ENCODE results near the gene TANC1.
A peak's percentile ranks its signal among the peaks of the same experiment; 100 is the strongest.

TANC1 gene

DNA sequence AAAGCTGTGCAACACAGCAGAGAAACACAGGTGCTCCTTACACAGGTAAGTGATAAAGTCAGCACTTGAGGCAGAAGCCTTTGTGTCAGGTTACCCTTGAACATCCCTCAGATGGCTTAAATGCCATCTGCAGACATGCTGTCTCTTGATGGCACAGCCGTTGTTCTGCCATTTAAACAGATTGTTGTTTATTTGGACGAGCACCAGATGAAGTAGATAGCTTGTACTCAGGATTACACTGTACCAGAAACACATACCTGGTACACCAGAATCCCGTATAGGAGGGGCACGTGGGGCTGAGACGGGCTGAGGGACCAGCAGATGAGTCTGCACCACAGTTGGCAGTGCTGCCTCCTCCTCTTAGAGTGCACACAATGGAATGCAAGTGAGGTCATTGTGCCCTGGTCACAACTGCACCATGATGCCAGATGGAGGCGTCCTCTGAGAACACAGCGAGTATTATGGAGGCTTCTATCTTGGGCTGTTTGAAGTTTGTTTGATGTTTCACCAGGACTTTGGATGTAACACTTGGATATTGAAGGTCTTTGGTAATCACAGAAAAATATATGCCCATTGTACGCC lies 143.0 kb downstream of the TANC1 start:
- Mint-ChIP-seq H3K4me3 (no peak overlapping the region), H3K27me3 (peaks cover 11% of the 10 kb centered on the region), H3K36me3 (no peaks in the 10 kb centered on the region), H3K9me3 (no peaks in the 10 kb centered on the region), H3K4me1 (peaks cover 7% of the 10 kb centered on the region), H3K27ac (no peak overlapping the region)
- DNase-seq (ENCODE audit: low spot score in 2 of 2) (no peak), ATAC-seq (ENCODE audit: low read depth) (no peak)

DNA sequence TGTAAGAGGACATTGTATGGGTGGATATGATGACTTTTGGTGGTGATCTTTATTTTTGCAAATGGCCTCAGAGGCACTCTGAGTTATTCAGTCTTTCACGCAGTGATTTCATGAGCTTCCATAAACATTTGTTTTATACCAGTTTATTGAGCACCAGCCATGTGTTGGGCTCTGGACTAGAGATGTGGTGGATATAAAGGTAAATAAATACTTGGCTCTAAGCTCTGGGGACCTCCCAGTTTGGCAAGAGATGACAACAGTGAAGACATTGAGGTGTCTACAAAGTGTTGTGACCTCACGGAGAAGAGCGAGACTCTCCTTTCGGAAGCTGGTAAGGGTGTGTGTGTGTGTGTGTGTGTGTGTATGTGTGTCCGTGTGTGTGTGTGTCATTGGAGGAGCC lies 146.4 kb downstream of the TANC1 start:
- H3K9me3 Mint-ChIP-seq, result no peaks in the 10 kb centered on the region
- no peaks in the 10 kb centered on the region for H3K36me3 Mint-ChIP-seq
- H3K4me3 Mint-ChIP-seq, result no peak overlapping the region
- peaks cover 3% of the 10 kb centered on the region for H3K4me1 Mint-ChIP-seq
- no peak for ATAC-seq (ENCODE audit: low read depth)
- peaks cover 8% of the 10 kb centered on the region for H3K27me3 Mint-ChIP-seq
- H3K27ac Mint-ChIP-seq, result no peak overlapping the region
- no peak for DNase-seq (ENCODE audit: low spot score in 2 of 2)

DNA sequence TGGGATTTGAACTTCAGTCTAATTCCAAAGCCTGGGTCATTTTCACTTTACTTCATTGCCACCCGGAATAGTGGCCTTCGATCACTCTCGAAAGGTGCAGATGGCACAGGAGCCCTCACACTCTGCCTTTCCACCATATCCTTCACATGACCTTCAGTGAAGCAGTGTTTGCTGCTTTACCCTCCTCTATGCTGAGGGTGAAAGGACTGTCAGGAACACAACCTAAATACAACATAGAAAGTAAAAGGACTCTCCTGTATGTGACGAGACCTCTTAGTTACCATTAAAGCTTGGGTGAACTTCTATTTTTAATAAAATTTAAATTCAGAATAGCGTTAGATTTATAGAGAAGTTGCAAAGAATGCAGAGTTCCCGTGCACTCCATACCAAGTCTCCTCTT lies 148.5 kb downstream of the TANC1 start:
- H3K9me3 Mint-ChIP-seq, result no peaks in the 10 kb centered on the region
- DNase-seq (ENCODE audit: low spot score in 2 of 2), result no peak
- peaks cover 9% of the 10 kb centered on the region for H3K27me3 Mint-ChIP-seq
- no peak for ATAC-seq (ENCODE audit: low read depth)
- H3K36me3 Mint-ChIP-seq, result no peaks in the 10 kb centered on the region
- no peak overlapping the region for H3K4me3 Mint-ChIP-seq
- peaks cover 3% of the 10 kb centered on the region for H3K4me1 Mint-ChIP-seq
- H3K27ac Mint-ChIP-seq, result no peak overlapping the region

DNA sequence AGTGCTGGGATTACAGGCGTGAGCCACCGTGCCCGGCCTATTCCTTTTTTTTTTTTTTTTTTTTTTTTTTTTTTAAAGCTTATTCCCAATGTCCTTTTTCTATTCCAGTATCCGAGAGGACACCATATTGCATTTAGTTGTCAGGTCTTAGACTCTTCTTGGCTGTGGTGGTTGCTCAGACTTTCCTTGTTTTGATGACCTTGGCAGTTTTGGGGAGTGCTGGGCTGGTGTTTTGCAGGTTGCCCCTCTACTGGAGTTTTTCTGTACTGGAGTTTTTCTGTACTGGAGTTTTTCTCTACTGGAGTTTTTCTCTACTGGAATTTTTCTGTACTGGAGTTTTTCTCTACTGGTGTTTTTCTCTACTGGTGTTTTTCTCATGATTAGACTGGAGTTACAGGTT lies 149.2 kb downstream of the TANC1 start:
- H3K27ac Mint-ChIP-seq, result no peak overlapping the region
- no peaks in the 10 kb centered on the region for H3K9me3 Mint-ChIP-seq
- H3K4me3 Mint-ChIP-seq, result no peak overlapping the region
- ATAC-seq (ENCODE audit: low read depth) (no peak), DNase-seq (ENCODE audit: low spot score in 2 of 2) (no peak)
- no peaks in the 10 kb centered on the region for H3K36me3 Mint-ChIP-seq
- peaks cover 3% of the 10 kb centered on the region for H3K4me1 Mint-ChIP-seq
- H3K27me3 Mint-ChIP-seq, result peaks cover 9% of the 10 kb centered on the region

DNA sequence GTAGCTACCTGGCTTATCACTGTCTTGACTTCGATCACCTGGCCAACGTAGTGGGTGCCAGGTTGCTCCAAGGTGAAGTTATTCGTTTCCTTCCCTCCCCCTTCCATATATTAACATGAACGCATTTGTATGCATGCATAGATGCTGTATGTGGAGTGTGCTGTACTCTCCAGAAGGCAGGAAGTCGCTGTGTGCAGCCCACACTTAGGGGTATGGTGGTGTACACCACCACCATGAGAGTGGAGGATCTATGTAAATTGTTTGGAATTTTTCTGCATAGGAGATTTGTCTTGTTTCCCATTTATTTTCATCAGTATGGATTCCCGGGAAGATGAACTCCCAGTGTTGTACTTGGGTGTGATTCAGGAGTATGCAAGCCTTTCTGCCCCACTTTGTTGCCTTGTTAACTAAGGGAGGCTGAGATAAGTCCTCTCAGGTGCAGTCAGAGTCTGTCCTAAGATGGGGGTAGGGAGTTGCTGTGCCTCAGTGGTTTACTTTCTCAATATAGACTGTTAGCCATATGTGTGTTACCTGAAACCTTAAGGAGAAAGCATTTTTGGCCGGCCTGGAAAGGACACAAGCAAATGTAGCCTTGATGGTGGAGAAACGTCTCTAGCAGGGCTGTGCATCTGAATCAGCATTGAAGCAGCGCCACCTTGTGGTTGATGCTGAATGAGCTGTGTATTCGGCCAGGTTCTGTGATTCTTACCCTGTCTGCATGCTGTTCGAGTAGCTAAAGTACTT lies 149.8 kb downstream of the TANC1 start:
- H3K27me3 Mint-ChIP-seq, result peaks cover 9% of the 10 kb centered on the region
- H3K36me3 Mint-ChIP-seq, result no peaks in the 10 kb centered on the region
- H3K27ac Mint-ChIP-seq, result no peak overlapping the region

DNA sequence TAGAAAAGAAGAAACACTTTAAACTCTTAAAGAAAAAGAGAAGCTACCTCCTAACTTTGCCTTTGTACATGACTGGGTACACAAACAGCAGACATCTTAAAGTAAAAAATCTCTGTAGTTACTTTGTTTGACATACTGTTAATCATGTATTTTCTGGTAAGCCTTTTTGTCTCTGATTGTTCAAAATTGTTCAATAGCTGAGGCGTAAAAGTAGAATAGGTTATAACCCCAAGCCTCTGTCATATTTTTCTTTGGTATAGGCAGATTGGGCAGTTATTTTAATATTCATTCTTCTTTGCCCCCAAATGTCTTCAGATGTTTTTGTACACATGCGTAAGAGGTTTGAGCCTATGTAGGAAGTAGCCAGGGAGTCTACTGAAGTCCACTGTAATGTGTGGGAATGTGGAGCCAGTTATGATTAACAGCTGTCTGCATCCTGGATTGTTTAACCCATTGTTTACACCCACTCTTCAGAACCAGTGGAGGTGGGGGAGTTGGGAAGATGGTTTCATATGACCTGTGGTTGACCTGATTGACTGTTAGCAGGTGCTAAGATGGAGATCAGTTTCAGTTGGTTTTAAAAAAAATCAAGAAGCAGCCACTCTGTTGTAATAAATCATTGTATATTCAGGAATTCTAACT lies 150.5 kb downstream of the TANC1 start:
- H3K27me3 Mint-ChIP-seq, result peaks cover 11% of the 10 kb centered on the region
- ATAC-seq (ENCODE audit: low read depth) (no peak), DNase-seq (ENCODE audit: low spot score in 2 of 2) (no peak)
- H3K36me3 Mint-ChIP-seq, result no peaks in the 10 kb centered on the region
- H3K9me3 Mint-ChIP-seq, result peaks cover 2% of the 10 kb centered on the region
- peaks cover 6% of the 10 kb centered on the region for H3K4me1 Mint-ChIP-seq
- no peak overlapping the region for H3K4me3 Mint-ChIP-seq
- H3K27ac Mint-ChIP-seq, result no peak overlapping the region

More for the DNA sequence above, 149.8 kb downstream of the TANC1 start:
- H3K4me3 Mint-ChIP-seq, result no peak overlapping the region
- DNase-seq (ENCODE audit: low spot score in 2 of 2) (peak; percentile 68 to 72), ATAC-seq (ENCODE audit: low read depth) (peak; percentile 73)
- no peaks in the 10 kb centered on the region for H3K9me3 Mint-ChIP-seq
- peaks cover 3% of the 10 kb centered on the region for H3K4me1 Mint-ChIP-seq

DNA sequence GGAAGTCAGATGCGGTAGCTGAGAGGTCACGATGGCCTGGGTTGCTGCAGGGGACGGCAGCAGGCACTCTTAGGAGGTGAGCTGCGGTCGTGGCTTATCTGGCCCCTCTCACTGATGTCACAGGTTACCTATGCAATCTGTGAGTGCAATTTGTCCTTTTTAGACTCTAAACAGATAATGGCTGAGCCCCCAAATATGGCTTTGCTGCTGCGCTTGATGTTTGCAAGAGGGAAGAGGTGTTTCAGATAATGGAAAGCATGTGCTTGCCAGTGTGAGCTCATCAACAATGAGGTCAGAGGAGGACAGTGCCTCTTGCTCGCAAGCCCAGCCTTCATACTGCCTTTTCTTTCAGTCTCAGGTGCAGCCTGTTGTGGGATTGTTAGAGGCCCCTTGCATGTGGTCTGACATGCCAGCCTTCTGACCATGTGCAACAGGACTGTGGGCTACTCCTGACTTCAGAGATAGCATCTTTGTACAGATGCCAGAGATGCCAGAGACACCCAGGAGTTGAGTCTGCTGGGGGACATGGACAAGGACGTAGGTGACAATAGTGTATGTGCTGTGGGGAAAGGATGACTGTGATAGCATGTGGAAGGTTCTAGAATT lies 151.3 kb downstream of the TANC1 start:
- ATAC-seq (ENCODE audit: low read depth) (no peak), DNase-seq (ENCODE audit: low spot score in 2 of 2) (no peak)
- H3K9me3 Mint-ChIP-seq, result peaks cover 2% of the 10 kb centered on the region
- H3K36me3 Mint-ChIP-seq, result no peaks in the 10 kb centered on the region
- H3K27ac Mint-ChIP-seq, result no peak overlapping the region
- H3K4me3 Mint-ChIP-seq, result no peak overlapping the region
- peaks cover 6% of the 10 kb centered on the region for H3K4me1 Mint-ChIP-seq
- H3K27me3 Mint-ChIP-seq, result peaks cover 11% of the 10 kb centered on the region

DNA sequence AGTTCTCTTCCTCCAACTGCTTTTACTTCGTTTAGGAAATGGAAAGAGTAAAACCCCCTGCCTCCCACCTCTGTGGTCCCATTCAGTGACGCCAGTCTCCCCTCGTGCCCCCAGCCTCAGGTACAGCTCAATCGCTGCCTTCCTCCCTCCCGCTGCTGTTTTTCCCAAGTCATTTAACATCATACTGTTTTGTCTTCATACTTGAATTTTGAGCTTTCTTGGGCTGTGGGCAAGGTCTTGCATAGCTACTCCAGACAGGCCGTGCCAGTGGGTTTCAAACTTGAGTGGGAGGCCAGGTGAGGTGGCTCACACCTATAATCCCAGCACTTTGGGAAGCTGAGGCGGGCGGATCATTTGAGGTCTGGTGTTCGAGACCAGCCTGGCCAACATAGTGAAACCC lies 155.3 kb downstream of the TANC1 start:
- H3K4me3 Mint-ChIP-seq, result no peak overlapping the region
- H3K36me3 Mint-ChIP-seq, result no peaks in the 10 kb centered on the region
- peaks cover 5% of the 10 kb centered on the region for H3K27me3 Mint-ChIP-seq
- peaks cover 8% of the 10 kb centered on the region for H3K4me1 Mint-ChIP-seq
- ATAC-seq (ENCODE audit: low read depth), result no peak
- DNase-seq (ENCODE audit: low spot score in 2 of 2), result no peak
- H3K27ac Mint-ChIP-seq, result no peak overlapping the region
- peaks cover 3% of the 10 kb centered on the region for H3K9me3 Mint-ChIP-seq

DNA sequence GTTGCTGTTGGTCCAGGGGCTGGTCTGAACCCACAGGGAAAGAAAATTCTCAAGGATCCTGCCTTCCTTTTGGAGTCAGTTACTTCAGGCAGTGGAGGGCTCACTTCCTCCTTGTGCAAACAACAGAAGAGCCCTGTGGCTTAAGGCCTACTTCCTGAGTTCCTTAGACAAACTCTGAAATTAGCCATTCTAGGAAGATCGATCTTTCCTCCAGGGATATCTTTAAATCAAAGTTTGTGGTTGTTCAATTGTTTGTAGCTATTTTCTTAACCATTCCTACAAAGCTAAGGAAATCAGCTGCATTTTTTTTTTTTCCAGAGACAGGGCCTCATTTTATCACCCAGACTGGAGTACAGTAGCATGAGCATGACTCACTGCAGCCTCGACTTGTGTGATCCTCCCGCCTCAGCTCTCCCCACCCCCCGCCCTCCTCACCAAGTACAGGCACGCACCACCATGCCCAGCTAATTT lies 156.0 kb downstream of the TANC1 start:
- peaks cover 5% of the 10 kb centered on the region for H3K27me3 Mint-ChIP-seq
- DNase-seq (ENCODE audit: low spot score in 2 of 2) (no peak), ATAC-seq (ENCODE audit: low read depth) (no peak)
- peaks cover 8% of the 10 kb centered on the region for H3K4me1 Mint-ChIP-seq
- H3K4me3 Mint-ChIP-seq, result no peak overlapping the region
- no peak overlapping the region for H3K27ac Mint-ChIP-seq
- H3K9me3 Mint-ChIP-seq, result peaks cover 3% of the 10 kb centered on the region
- no peaks in the 10 kb centered on the region for H3K36me3 Mint-ChIP-seq

DNA sequence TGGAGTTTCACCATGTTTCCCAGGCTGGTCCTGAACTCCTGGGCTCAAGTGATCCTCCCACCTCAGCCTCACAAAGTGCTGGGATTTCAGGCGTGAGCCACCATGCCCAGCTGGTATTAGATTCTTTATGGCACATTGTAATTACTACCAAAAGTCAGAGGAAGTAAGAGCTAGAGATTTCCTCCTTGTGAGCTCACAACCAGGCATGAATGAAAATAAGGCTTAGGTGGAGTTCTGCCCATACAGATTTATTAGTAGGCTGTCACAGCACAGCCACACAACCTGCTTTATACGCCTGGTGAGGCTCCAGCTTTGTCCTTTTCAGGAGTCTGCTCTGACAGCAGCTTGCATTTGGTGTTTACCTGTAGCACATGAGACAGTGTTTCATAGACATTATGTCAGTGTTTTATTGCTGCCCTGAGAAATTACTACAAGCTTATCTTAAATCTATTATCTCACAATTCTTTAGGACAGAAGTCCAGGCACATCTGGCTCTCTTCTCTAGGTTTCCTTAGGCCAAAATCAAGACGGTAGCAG lies 156.6 kb downstream of the TANC1 start:
- no peaks in the 10 kb centered on the region for H3K36me3 Mint-ChIP-seq
- DNase-seq (ENCODE audit: low spot score in 2 of 2) (no peak), ATAC-seq (ENCODE audit: low read depth) (no peak)
- peaks cover 8% of the 10 kb centered on the region for H3K4me1 Mint-ChIP-seq
- no peak overlapping the region for H3K4me3 Mint-ChIP-seq
- peaks cover 3% of the 10 kb centered on the region for H3K9me3 Mint-ChIP-seq
- no peak overlapping the region for H3K27ac Mint-ChIP-seq
- H3K27me3 Mint-ChIP-seq, result peaks cover 4% of the 10 kb centered on the region

DNA sequence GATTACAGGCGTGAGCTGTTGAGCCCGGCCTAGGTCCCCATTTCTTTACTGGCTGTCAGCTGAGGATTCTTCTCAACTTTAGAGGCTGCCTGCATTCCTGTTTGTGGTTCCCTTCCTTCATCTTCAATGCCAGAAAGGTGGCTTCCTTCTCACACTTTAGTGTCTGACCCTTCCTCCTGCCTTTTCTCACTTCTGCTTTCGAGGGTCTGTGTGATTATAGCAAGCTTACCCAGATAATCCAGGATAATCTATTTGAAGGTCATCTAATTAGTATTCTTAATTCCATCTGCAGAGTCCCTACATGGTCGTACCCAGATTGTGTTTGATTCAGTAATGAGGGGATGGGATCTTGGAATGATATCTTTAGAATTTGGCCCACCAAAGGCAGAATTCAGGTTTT lies 157.4 kb downstream of the TANC1 start:
- Mint-ChIP-seq H3K9me3 (peaks cover 3% of the 10 kb centered on the region), H3K36me3 (no peaks in the 10 kb centered on the region), H3K4me1 (peaks cover 8% of the 10 kb centered on the region), H3K27ac (no peak overlapping the region), H3K4me3 (no peak overlapping the region), H3K27me3 (peaks cover 2% of the 10 kb centered on the region)
- no peak for DNase-seq (ENCODE audit: low spot score in 2 of 2)
- ATAC-seq (ENCODE audit: low read depth), result no peak

DNA sequence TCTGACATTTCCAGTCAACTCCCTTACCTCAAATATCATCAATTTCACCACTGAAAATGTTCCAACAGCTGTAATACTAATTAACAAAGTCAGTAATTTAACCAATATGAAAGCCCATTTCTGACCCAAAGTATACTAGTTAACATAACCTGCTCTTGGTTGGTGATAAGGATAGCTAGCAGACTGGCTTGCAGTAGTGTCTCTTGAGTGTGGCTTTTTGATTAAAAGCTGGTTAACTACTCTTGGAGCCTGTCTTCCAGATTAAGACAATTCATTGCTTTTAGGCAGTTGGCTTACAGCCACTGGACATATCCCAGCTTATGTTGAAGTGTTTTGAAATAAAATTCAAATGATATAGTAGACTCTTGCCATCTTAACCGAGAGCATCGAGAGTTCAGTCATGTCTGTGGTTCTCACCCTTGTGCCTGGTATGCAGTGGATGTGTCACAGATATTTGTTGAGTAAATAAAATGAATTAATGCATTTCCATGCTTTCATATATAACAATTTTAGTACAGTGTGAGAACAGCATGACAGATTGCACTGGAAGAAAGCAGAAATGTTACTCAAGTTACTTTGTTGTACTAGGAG lies 158.1 kb downstream of the TANC1 start:
- Mint-ChIP-seq H3K4me3 (no peak overlapping the region), H3K36me3 (no peaks in the 10 kb centered on the region), H3K27me3 (peaks cover 4% of the 10 kb centered on the region), H3K27ac (no peak overlapping the region), H3K4me1 (peaks cover 8% of the 10 kb centered on the region), H3K9me3 (peaks cover 3% of the 10 kb centered on the region)
- DNase-seq (ENCODE audit: low spot score in 2 of 2) (no peak), ATAC-seq (ENCODE audit: low read depth) (no peak)

DNA sequence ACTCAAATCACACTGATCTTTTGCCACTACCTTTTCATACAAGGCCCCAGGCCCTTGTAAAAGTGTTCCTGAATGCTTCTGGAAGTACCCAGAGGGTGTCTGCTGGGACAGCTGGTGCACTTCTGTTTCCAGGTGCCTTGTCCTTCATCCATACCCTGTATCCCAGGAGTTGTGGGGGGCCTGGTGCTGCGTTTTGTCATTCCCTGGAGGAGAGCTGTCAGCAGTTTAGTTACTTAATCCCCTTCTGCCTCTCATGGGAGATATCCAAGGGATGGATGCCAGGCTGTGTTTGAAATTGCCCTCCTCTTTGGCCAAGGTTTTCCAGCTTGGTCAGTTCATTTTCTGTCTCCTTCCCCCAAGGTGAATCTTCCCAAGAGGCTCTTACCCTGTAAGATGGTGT lies 159.8 kb downstream of the TANC1 start:
- peaks cover 8% of the 10 kb centered on the region for H3K4me1 Mint-ChIP-seq
- no peaks in the 10 kb centered on the region for H3K36me3 Mint-ChIP-seq
- DNase-seq (ENCODE audit: low spot score in 2 of 2), result no peak
- H3K27me3 Mint-ChIP-seq, result peaks cover 4% of the 10 kb centered on the region
- no peak overlapping the region for H3K4me3 Mint-ChIP-seq
- ATAC-seq (ENCODE audit: low read depth), result no peak
- peaks cover 3% of the 10 kb centered on the region for H3K9me3 Mint-ChIP-seq
- no peak overlapping the region for H3K27ac Mint-ChIP-seq

DNA sequence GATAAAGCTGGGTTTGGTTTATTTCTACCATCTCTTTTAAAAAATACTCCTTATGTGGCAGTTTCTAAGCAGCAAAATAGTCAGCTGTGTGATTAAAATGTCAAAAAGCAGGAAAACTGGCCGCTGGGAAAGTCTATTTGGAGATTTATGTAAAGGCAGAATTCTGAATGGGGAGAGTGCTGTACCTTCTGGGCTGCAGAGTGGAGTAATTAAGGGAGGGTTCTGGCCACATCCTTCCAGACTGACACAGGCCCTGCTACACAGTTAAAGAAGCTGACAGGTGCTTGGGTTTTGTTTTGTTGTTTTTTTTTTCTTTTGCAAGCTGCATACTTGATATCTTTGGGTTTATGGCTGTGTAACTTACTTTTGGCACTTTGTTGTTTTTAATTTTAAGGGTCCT lies 160.8 kb downstream of the TANC1 start:
- peaks cover 5% of the 10 kb centered on the region for H3K4me1 Mint-ChIP-seq
- ATAC-seq (ENCODE audit: low read depth) (no peak), DNase-seq (ENCODE audit: low spot score in 2 of 2) (no peak)
- H3K9me3 Mint-ChIP-seq, result peaks cover 2% of the 10 kb centered on the region
- no peaks in the 10 kb centered on the region for H3K36me3 Mint-ChIP-seq
- H3K27me3 Mint-ChIP-seq, result peaks cover 2% of the 10 kb centered on the region
- H3K27ac Mint-ChIP-seq, result no peak overlapping the region
- no peak overlapping the region for H3K4me3 Mint-ChIP-seq

Data from memory B cell (primary cell).